IMR-90 (cell line): Measurements from ENCODE around the gene ADARB2. TPM values are rescaled to one million over a fixed set of nuclear protein-coding genes. Genes with fewer than 3 reads are reported as not detected.

Experiments used
- ATAC-seq: fragments of 200-7000 bp; cut with Tn5 transposase; 2 replicates; pipeline ENCODE4 v1.9.1; 2020; ENCODE audit warnings: low read depth, mild to moderate bottlenecking, moderate library complexity
- BruUV-seq: library from RNA; stranded (reverse); fragments of 400-500 nt; replicated peaks from 2 replicates; lab custom pipeline; 2021; lab: Mats Ljungman, UMichigan
- CTCF ChIA-PET: fragments of 300-600 bp; formaldehyde crosslinking; extraction: SDS; loops from one replicate; lab custom pipeline; 2021; ENCODE audit warnings: antibody characterized with exemption; lab: Yijun Ruan, JAX
- POLR2A ChIA-PET: fragments of 300-600 bp; sonication (Branson Sonifier 250); formaldehyde crosslinking; loops from one replicate; lab custom pipeline; 2022; ENCODE audit warnings: antibody characterized with exemption; ENCODE audit not compliant: unreplicated experiment; lab: Charles Lee
- DNase-seq: peaks from one replicate; pipeline ENCODE4 v3.0.0; 2013
- H2AFZ ChIP-seq: replicated peaks from 2 replicates; pipeline ENCODE3; 2013; ENCODE audit warnings: low read length, mild to moderate bottlenecking; ENCODE audit not compliant: poor library complexity
- H2AK5ac ChIP-seq: 2 replicates; pipeline ENCODE4 v1.6.1; 2013; ENCODE audit warnings: low read depth, low read length, inconsistent platforms
- H2AK9ac ChIP-seq: replicated peaks from 2 replicates; pipeline ENCODE3; 2013; ENCODE audit warnings: mild to moderate bottlenecking, low read depth, low read length, moderate library complexity; ENCODE audit not compliant: poor library complexity
- H2BK120ac ChIP-seq: 2 replicates; pipeline ENCODE4 v1.6.1; 2013; ENCODE audit warnings: low read depth, low read length, inconsistent platforms
- H2BK15ac ChIP-seq: 3 replicates; pipeline ENCODE4 v1.6.1; 2013; ENCODE audit warnings: low read depth, low read length, inconsistent platforms
- H2BK20ac ChIP-seq: 2 replicates; pipeline ENCODE4 v1.6.1; 2013; ENCODE audit warnings: low read depth, mild to moderate bottlenecking, inconsistent platforms, low read length, moderate library complexity
- H2BK5ac ChIP-seq: 2 replicates; pipeline ENCODE4 v1.6.1; 2013; ENCODE audit warnings: mild to moderate bottlenecking, low read depth, low read length, inconsistent platforms; ENCODE audit not compliant: poor library complexity, severe bottlenecking
- H3K14ac ChIP-seq: replicated peaks from 2 replicates; pipeline ENCODE4 v1.6.1; 2013; ENCODE audit warnings: low read depth, low read length, inconsistent platforms
- H3K18ac ChIP-seq: 2 replicates; pipeline ENCODE4 v1.6.1; 2013; ENCODE audit warnings: low read depth, low read length, control low read depth
- H3K23ac ChIP-seq: 2 replicates; pipeline ENCODE4 v1.6.1; 2013; ENCODE audit warnings: low read depth, low read length, inconsistent platforms
- H3K27ac ChIP-seq: 2 replicates; pipeline ENCODE4 v1.5.1; 2013; ENCODE audit warnings: mild to moderate bottlenecking, control low read depth, low read length; ENCODE audit not compliant: insufficient read depth
- H3K27me3 ChIP-seq: 2 replicates; pipeline ENCODE4 v1.6.1; 2013; ENCODE audit warnings: low read length; ENCODE audit not compliant: control insufficient read depth, insufficient read depth
- H3K36me3 ChIP-seq: 2 replicates; pipeline ENCODE4 v1.6.1; 2013; ENCODE audit warnings: low read length, mixed read lengths; ENCODE audit not compliant: control insufficient read depth, insufficient read depth
- H3K4ac ChIP-seq: 2 replicates; pipeline ENCODE4 v1.6.1; 2013; ENCODE audit warnings: low read depth, low read length, inconsistent platforms
- H3K4me1 ChIP-seq: 2 replicates; pipeline ENCODE4 v1.6.1; 2013; ENCODE audit warnings: low read length, mixed read lengths; ENCODE audit not compliant: control insufficient read depth, insufficient read depth
- H3K4me2 ChIP-seq: 2 replicates; pipeline ENCODE4 v1.6.1; 2013; ENCODE audit warnings: low read depth, mild to moderate bottlenecking, control low read depth, low read length, moderate library complexity
- H3K4me3 ChIP-seq: 2 replicates; pipeline ENCODE4 v1.5.1; 2013; ENCODE audit warnings: low read depth, mild to moderate bottlenecking, control low read depth, low read length, moderate library complexity; ENCODE audit not compliant: insufficient read depth
- H3K56ac ChIP-seq: 2 replicates; pipeline ENCODE4 v1.6.1; 2013; ENCODE audit warnings: low read length, inconsistent platforms; ENCODE audit not compliant: insufficient read depth; ENCODE audit errors: extremely low read depth
- H3K79me1 ChIP-seq, 2 experiments: 2 replicates each; pipeline ENCODE4 v1.6.1; 2013; ENCODE audit warnings: low read length in 2 of 2, inconsistent platforms in 1 of 2, low read depth in 1 of 2
- H3K9ac ChIP-seq: 2 replicates; pipeline ENCODE4 v1.6.1; 2013; ENCODE audit warnings: low read depth, low read length, control low read depth
- H3K9me1 ChIP-seq: 2 replicates; pipeline ENCODE4 v1.6.1; 2013; ENCODE audit warnings: low read length, inconsistent platforms; ENCODE audit not compliant: insufficient read depth
- H3K9me3 ChIP-seq: 2 replicates; pipeline ENCODE4 v1.6.1; 2013; ENCODE audit warnings: low read length; ENCODE audit not compliant: control insufficient read depth, insufficient read depth
- H4K20me1 ChIP-seq: 2 replicates; pipeline ENCODE4 v1.6.1; 2013; ENCODE audit warnings: low read length, inconsistent platforms; ENCODE audit not compliant: insufficient read depth
- H4K5ac ChIP-seq: 2 replicates; pipeline ENCODE4 v1.6.1; 2013; ENCODE audit warnings: mild to moderate bottlenecking, low read depth, low read length, control low read depth
- H4K8ac ChIP-seq, 2 experiments: 2 replicates each; pipeline ENCODE4 v1.6.1; 2013; ENCODE audit warnings: low read depth in 2 of 2, low read length in 2 of 2, control low read depth in 1 of 2, inconsistent platforms in 1 of 2
- H4K91ac ChIP-seq: 2 replicates; pipeline ENCODE4 v1.6.1; 2013; ENCODE audit warnings: low read depth, low read length, inconsistent platforms; ENCODE audit not compliant: insufficient read depth
- BHLHE40 ChIP-seq: fragments of 150-350 bp; IDR thresholded peaks from 2 replicates; pipeline ENCODE4 v1.6.1; 2016; ENCODE audit warnings: mild to moderate bottlenecking, low read depth, low read length
- CEBPB ChIP-seq: IDR thresholded peaks from 2 replicates; pipeline ENCODE4 v1.6.1; 2012; ENCODE audit warnings: low read depth, low read length, improper control_type of control experiment
- CHD1 ChIP-seq: IDR thresholded peaks from 2 replicates; pipeline ENCODE4 v1.6.1; 2012; ENCODE audit warnings: low read depth, low read length, improper control_type of control experiment
- FOS ChIP-seq: fragments of 150-350 bp; IDR thresholded peaks from 2 replicates; pipeline ENCODE4 v1.6.1; 2016; ENCODE audit warnings: low read depth, low read length
- MAFK ChIP-seq: IDR thresholded peaks from 2 replicates; pipeline ENCODE4 v1.6.1; 2012; ENCODE audit warnings: low read depth, low read length, improper control_type of control experiment
- MXI1 ChIP-seq: IDR thresholded peaks from 2 replicates; pipeline ENCODE4 v1.6.1; 2012; ENCODE audit warnings: low read depth, mild to moderate bottlenecking, low read length, moderate library complexity, borderline replicate concordance
- NFE2L2 ChIP-seq: fragments of 150-350 bp; IDR thresholded peaks from 2 replicates; pipeline ENCODE4 v1.6.1; 2016; ENCODE audit warnings: low read depth, mild to moderate bottlenecking, low read length
- WGBS, 2 experiments: methylation state at CpG; one replicate each; pipeline versions ENCODE4 v1.1.5 to v1.1.7; 2013; ENCODE audit warnings: missing lambda C conversion rate in 2 of 2; ENCODE audit not compliant: insufficient read length in 1 of 2; ENCODE audit errors: extremely low coverage in 2 of 2; 5-methylcytosine and 5-hydroxymethylcytosine counted together
- dilution Hi-C: fragments of 300-500 bp; cut with HindIII; formaldehyde crosslinking; loops from one replicate; pipeline ENCODE4 v1.14.3; 2018; ENCODE audit warnings: low sequenced_read_pairs; ENCODE audit not compliant: unreplicated experiment
- in situ Hi-C: fragments of 300-500 bp; cut with MboI; formaldehyde crosslinking; loops from 3 replicates; pipeline ENCODE4 v1.14.3; 2019; ENCODE audit warnings: low sequenced_read_pairs, inconsistent platforms, mixed read lengths
- intact Hi-C: fragments of 100-400 bp; cut with micrococcal nuclease; formaldehyde crosslinking; loops from 2 replicates; pipeline ENCODE4 v1.10.0; 2022
- polyA plus RNA-seq, 3 experiments: library from polyadenylated mRNA; depleted of rRNA; stranded (reverse); fragments of >200 nt; gene quantifications; 2 replicates each; pipeline ENCODE4 v1.2.3, GENCODE V29; 2012; ENCODE audit warnings: low replicate concordance in 1 of 3
- total RNA-seq: library from RNA; depleted of rRNA; stranded (reverse); fragments of >200 nt; gene quantifications from 2 replicates; pipeline ENCODE4 v1.2.3, GENCODE V29; 2012
- TF ChIP-seq, protein P1 (sequence below): fragments of 150-350 bp; IDR thresholded peaks from 2 replicates; pipeline ENCODE4 v1.6.1; 2016; ENCODE audit warnings: low read depth, mild to moderate bottlenecking, low read length, moderate library complexity, borderline replicate concordance
- TF ChIP-seq, protein P2 (sequence below): fragments of 150-350 bp; IDR thresholded peaks from 2 replicates; pipeline ENCODE4 v1.6.1; 2017; ENCODE audit warnings: mild to moderate bottlenecking, antibody characterized with exemption, low read length, low read depth

The ADARB2 gene
- total and polyA plus RNA-seq, 2 of the 4 experiments (the other 2 are of a cell fraction) = not detected

DNA sequence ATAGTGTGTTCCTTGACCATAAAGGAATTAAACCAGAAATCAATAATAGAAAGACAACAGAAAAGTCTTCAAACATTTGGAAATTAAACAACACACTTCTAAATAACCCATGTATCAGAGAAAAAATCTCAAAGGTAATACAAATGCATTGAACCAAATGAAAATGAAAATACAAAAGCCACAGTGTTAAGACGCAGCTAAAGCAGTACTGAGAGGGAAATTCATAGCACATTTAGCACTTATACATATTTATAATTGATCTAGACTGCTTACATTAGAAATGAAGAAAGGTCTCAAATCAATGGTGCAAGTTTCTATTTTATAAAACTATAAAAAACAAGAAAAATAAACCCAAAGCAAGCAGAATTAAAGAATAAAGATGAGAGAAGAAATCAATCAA is 306.1 kb downstream of the ADARB2 start:
- no peak for TF ChIP-seq MAFK
- TF ChIP-seq MXI1 = no peak
- TF ChIP-seq BHLHE40 = no peak
- TF ChIP-seq CHD1 = no peak
- no peak for TF ChIP-seq NFE2L2
- TF ChIP-seq, protein P1, sequence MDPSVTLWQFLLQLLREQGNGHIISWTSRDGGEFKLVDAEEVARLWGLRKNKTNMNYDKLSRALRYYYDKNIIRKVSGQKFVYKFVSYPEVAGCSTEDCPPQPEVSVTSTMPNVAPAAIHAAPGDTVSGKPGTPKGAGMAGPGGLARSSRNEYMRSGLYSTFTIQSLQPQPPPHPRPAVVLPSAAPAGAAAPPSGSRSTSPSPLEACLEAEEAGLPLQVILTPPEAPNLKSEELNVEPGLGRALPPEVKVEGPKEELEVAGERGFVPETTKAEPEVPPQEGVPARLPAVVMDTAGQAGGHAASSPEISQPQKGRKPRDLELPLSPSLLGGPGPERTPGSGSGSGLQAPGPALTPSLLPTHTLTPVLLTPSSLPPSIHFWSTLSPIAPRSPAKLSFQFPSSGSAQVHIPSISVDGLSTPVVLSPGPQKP = no peak
- no peak for TF ChIP-seq CEBPB
- no peak for TF ChIP-seq FOS
- TF ChIP-seq, protein P2, sequence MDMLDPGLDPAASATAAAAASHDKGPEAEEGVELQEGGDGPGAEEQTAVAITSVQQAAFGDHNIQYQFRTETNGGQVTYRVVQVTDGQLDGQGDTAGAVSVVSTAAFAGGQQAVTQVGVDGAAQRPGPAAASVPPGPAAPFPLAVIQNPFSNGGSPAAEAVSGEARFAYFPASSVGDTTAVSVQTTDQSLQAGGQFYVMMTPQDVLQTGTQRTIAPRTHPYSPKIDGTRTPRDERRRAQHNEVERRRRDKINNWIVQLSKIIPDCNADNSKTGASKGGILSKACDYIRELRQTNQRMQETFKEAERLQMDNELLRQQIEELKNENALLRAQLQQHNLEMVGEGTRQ = no peak
- Histone ChIP-seq H3K23ac (no peak overlapping the region), H4K5ac (no peak overlapping the region), H3K18ac (no peak overlapping the region), H3K4ac (no peak overlapping the region), H2AK9ac (no peak overlapping the region), H3K4me1 (no peaks in the 10 kb centered on the region), H2AFZ (no peak overlapping the region), H2BK15ac (no peak overlapping the region), H2BK20ac (no peak overlapping the region), H3K79me1 (no peaks in the 10 kb centered on the region), H4K20me1 (no peaks in the 10 kb centered on the region; the same call in 1 of the 2 replicates), H4K91ac (no peak overlapping the region), H3K4me2 (no peak overlapping the region), H3K9me3 (peaks cover 21% of the 10 kb centered on the region), H2BK120ac (no peak overlapping the region), H3K9me1 (no peaks in the 10 kb centered on the region), H3K14ac (no peak overlapping the region), H3K36me3 (no peaks in the 10 kb centered on the region), H3K56ac (no peak overlapping the region), H3K27me3 (no peaks in the 10 kb centered on the region), H3K27ac (no peak overlapping the region), H3K4me3 (no peak overlapping the region), H2BK5ac (no peak overlapping the region), H4K8ac (no peak overlapping the region), H3K9ac (no peak overlapping the region), H2AK5ac (no peak overlapping the region)
- no TSS peak for BruUV-seq
- ChIA-PET CTCF (no interaction called here), POLR2A (no interaction called here)
- in situ Hi-C loops (no loop called here), dilution Hi-C loops (no loop called here), intact Hi-C loops (no loop called here)
- no peak for ATAC-seq
- WGBS, 2 experiments = no CpG with 5 or more reads among the region's 1 CpG
- DNase-seq = no peak
